ENCODE data around the gene ANKRD55.

DNA sequence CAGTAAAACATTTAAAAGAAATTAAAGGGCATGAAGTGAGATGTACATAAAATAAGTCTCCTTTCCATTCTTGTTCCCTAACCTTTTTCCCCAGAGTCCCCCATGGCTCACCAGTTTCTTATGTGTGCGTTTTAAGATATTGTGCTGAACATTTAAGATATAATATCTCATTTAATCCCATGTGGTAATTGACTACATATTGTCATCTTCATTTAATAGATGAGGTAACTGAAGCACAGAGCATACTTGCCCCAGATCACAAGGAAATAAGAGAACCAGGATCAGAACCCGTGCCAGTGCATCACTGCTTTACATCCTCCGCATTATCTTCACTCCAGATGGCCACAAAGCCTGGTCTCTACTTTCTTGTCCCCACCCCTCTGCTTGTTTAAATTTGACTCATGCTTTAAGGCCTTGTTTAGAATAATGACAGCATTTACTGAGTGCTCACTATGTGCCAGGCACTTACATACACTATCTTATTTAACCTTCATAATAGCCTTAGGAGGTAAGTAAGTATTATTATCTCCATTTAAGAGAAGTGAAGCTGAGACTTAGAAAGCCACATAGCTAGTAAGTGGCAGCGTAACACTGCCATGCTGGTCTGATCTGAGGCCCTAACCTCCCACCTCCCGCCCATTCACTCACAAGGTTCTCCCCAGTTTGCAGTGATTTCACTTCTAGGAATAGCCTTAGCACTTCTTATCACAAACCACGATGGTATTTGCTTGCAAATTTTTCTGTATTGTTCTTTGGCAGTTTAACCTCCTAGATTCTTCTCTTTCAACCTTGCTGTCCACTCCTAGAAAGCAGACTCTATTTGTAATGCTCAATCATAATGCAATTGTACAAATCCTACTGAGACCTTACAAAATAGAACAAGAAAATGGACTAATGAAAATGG, 160.0 kb downstream of the ANKRD55 start:
- TF ChIP-seq, protein P1, sequence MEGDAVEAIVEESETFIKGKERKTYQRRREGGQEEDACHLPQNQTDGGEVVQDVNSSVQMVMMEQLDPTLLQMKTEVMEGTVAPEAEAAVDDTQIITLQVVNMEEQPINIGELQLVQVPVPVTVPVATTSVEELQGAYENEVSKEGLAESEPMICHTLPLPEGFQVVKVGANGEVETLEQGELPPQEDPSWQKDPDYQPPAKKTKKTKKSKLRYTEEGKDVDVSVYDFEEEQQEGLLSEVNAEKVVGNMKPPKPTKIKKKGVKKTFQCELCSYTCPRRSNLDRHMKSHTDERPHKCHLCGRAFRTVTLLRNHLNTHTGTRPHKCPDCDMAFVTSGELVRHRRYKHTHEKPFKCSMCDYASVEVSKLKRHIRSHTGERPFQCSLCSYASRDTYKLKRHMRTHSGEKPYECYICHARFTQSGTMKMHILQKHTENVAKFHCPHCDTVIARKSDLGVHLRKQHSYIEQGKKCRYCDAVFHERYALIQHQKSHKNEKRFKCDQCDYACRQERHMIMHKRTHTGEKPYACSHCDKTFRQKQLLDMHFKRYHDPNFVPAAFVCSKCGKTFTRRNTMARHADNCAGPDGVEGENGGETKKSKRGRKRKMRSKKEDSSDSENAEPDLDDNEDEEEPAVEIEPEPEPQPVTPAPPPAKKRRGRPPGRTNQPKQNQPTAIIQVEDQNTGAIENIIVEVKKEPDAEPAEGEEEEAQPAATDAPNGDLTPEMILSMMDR (IDR thresholded peaks at IDR 0.05), result no peak
- no peak for TF ChIP-seq EP300 (IDR thresholded peaks at IDR 0.05)
- TF ChIP-seq POLR2A (IDR thresholded peaks at IDR 0.05), result no peak
- TF ChIP-seq POLR2AphosphoS5 (IDR thresholded peaks at IDR 0.05), result no peak

Measured in sigmoid colon (tissue), 4 donors.